IMR-90 (cell line): ENCODE results near the gene ALAS1. TPM values are rescaled to one million over a fixed set of nuclear protein-coding genes. Genes with fewer than 3 reads are reported as not detected.

ENCODE experiments used
- ATAC-seq: fragments of 200-7000 bp; cut with Tn5 transposase; 2 replicates; pipeline ENCODE4 v1.9.1; 2020; ENCODE audit warnings: low read depth, mild to moderate bottlenecking, moderate library complexity
- BruUV-seq: library from RNA; stranded (reverse); fragments of 400-500 nt; replicated peaks from 2 replicates; lab custom pipeline; 2021; lab: Mats Ljungman, UMichigan
- CTCF ChIA-PET: fragments of 300-600 bp; formaldehyde crosslinking; extraction: SDS; loops from one replicate; lab custom pipeline; 2021; ENCODE audit warnings: antibody characterized with exemption; lab: Yijun Ruan, JAX
- POLR2A ChIA-PET: fragments of 300-600 bp; sonication (Branson Sonifier 250); formaldehyde crosslinking; loops from one replicate; lab custom pipeline; 2022; ENCODE audit warnings: antibody characterized with exemption; ENCODE audit not compliant: unreplicated experiment; lab: Charles Lee
- DNase-seq: peaks from one replicate; pipeline ENCODE4 v3.0.0; 2013
- H2AFZ ChIP-seq: replicated peaks from 2 replicates; pipeline ENCODE3; 2013; ENCODE audit warnings: low read length, mild to moderate bottlenecking; ENCODE audit not compliant: poor library complexity
- H2AK5ac ChIP-seq: 2 replicates; pipeline ENCODE4 v1.6.1; 2013; ENCODE audit warnings: low read depth, low read length, inconsistent platforms
- H2AK9ac ChIP-seq: replicated peaks from 2 replicates; pipeline ENCODE3; 2013; ENCODE audit warnings: mild to moderate bottlenecking, low read depth, low read length, moderate library complexity; ENCODE audit not compliant: poor library complexity
- H2BK120ac ChIP-seq: 2 replicates; pipeline ENCODE4 v1.6.1; 2013; ENCODE audit warnings: low read depth, low read length, inconsistent platforms
- H2BK15ac ChIP-seq: 3 replicates; pipeline ENCODE4 v1.6.1; 2013; ENCODE audit warnings: low read depth, low read length, inconsistent platforms
- H2BK20ac ChIP-seq: 2 replicates; pipeline ENCODE4 v1.6.1; 2013; ENCODE audit warnings: low read depth, mild to moderate bottlenecking, inconsistent platforms, low read length, moderate library complexity
- H2BK5ac ChIP-seq: 2 replicates; pipeline ENCODE4 v1.6.1; 2013; ENCODE audit warnings: mild to moderate bottlenecking, low read depth, low read length, inconsistent platforms; ENCODE audit not compliant: poor library complexity, severe bottlenecking
- H3K14ac ChIP-seq: replicated peaks from 2 replicates; pipeline ENCODE4 v1.6.1; 2013; ENCODE audit warnings: low read depth, low read length, inconsistent platforms
- H3K18ac ChIP-seq: 2 replicates; pipeline ENCODE4 v1.6.1; 2013; ENCODE audit warnings: low read depth, low read length, control low read depth
- H3K23ac ChIP-seq: 2 replicates; pipeline ENCODE4 v1.6.1; 2013; ENCODE audit warnings: low read depth, low read length, inconsistent platforms
- H3K27ac ChIP-seq: 2 replicates; pipeline ENCODE4 v1.5.1; 2013; ENCODE audit warnings: mild to moderate bottlenecking, control low read depth, low read length; ENCODE audit not compliant: insufficient read depth
- H3K27me3 ChIP-seq: 2 replicates; pipeline ENCODE4 v1.6.1; 2013; ENCODE audit warnings: low read length; ENCODE audit not compliant: control insufficient read depth, insufficient read depth
- H3K36me3 ChIP-seq: 2 replicates; pipeline ENCODE4 v1.6.1; 2013; ENCODE audit warnings: low read length, mixed read lengths; ENCODE audit not compliant: control insufficient read depth, insufficient read depth
- H3K4ac ChIP-seq: 2 replicates; pipeline ENCODE4 v1.6.1; 2013; ENCODE audit warnings: low read depth, low read length, inconsistent platforms
- H3K4me1 ChIP-seq: 2 replicates; pipeline ENCODE4 v1.6.1; 2013; ENCODE audit warnings: low read length, mixed read lengths; ENCODE audit not compliant: control insufficient read depth, insufficient read depth
- H3K4me2 ChIP-seq: 2 replicates; pipeline ENCODE4 v1.6.1; 2013; ENCODE audit warnings: low read depth, mild to moderate bottlenecking, control low read depth, low read length, moderate library complexity
- H3K4me3 ChIP-seq: 2 replicates; pipeline ENCODE4 v1.5.1; 2013; ENCODE audit warnings: low read depth, mild to moderate bottlenecking, control low read depth, low read length, moderate library complexity; ENCODE audit not compliant: insufficient read depth
- H3K56ac ChIP-seq: 2 replicates; pipeline ENCODE4 v1.6.1; 2013; ENCODE audit warnings: low read length, inconsistent platforms; ENCODE audit not compliant: insufficient read depth; ENCODE audit errors: extremely low read depth
- H3K79me1 ChIP-seq, 2 experiments: 2 replicates each; pipeline ENCODE4 v1.6.1; 2013; ENCODE audit warnings: low read length in 2 of 2, inconsistent platforms in 1 of 2, low read depth in 1 of 2
- H3K9ac ChIP-seq: 2 replicates; pipeline ENCODE4 v1.6.1; 2013; ENCODE audit warnings: low read depth, low read length, control low read depth
- H3K9me1 ChIP-seq: 2 replicates; pipeline ENCODE4 v1.6.1; 2013; ENCODE audit warnings: low read length, inconsistent platforms; ENCODE audit not compliant: insufficient read depth
- H3K9me3 ChIP-seq: 2 replicates; pipeline ENCODE4 v1.6.1; 2013; ENCODE audit warnings: low read length; ENCODE audit not compliant: control insufficient read depth, insufficient read depth
- H4K20me1 ChIP-seq: 2 replicates; pipeline ENCODE4 v1.6.1; 2013; ENCODE audit warnings: low read length, inconsistent platforms; ENCODE audit not compliant: insufficient read depth
- H4K5ac ChIP-seq: 2 replicates; pipeline ENCODE4 v1.6.1; 2013; ENCODE audit warnings: mild to moderate bottlenecking, low read depth, low read length, control low read depth
- H4K8ac ChIP-seq, 2 experiments: 2 replicates each; pipeline ENCODE4 v1.6.1; 2013; ENCODE audit warnings: low read depth in 2 of 2, low read length in 2 of 2, control low read depth in 1 of 2, inconsistent platforms in 1 of 2
- H4K91ac ChIP-seq: 2 replicates; pipeline ENCODE4 v1.6.1; 2013; ENCODE audit warnings: low read depth, low read length, inconsistent platforms; ENCODE audit not compliant: insufficient read depth
- BHLHE40 ChIP-seq: fragments of 150-350 bp; IDR thresholded peaks from 2 replicates; pipeline ENCODE4 v1.6.1; 2016; ENCODE audit warnings: mild to moderate bottlenecking, low read depth, low read length
- CHD1 ChIP-seq: IDR thresholded peaks from 2 replicates; pipeline ENCODE4 v1.6.1; 2012; ENCODE audit warnings: low read depth, low read length, improper control_type of control experiment
- MAFK ChIP-seq: IDR thresholded peaks from 2 replicates; pipeline ENCODE4 v1.6.1; 2012; ENCODE audit warnings: low read depth, low read length, improper control_type of control experiment
- MAZ ChIP-seq: IDR thresholded peaks from 2 replicates; pipeline ENCODE4 v1.6.1; 2012; ENCODE audit warnings: low read depth, mild to moderate bottlenecking, low read length, improper control_type of control experiment, moderate library complexity, borderline replicate concordance
- POLR2A ChIP-seq: IDR thresholded peaks from 2 replicates; pipeline ENCODE4 v1.6.1; 2012; ENCODE audit warnings: mild to moderate bottlenecking, low read depth, low read length
- SMC3 ChIP-seq: fragments of 150-350 bp; IDR thresholded peaks from 2 replicates; pipeline ENCODE4 v1.6.1; 2016; ENCODE audit warnings: low read depth, mild to moderate bottlenecking, antibody characterized with exemption, low read length, moderate library complexity
- WGBS, 2 experiments: methylation state at CpG; one replicate each; pipeline versions ENCODE4 v1.1.5 to v1.1.7; 2013; ENCODE audit warnings: missing lambda C conversion rate in 2 of 2; ENCODE audit not compliant: insufficient read length in 1 of 2; ENCODE audit errors: extremely low coverage in 2 of 2; 5-methylcytosine and 5-hydroxymethylcytosine counted together
- dilution Hi-C: fragments of 300-500 bp; cut with HindIII; formaldehyde crosslinking; loops from one replicate; pipeline ENCODE4 v1.14.3; 2018; ENCODE audit warnings: low sequenced_read_pairs; ENCODE audit not compliant: unreplicated experiment
- in situ Hi-C: fragments of 300-500 bp; cut with MboI; formaldehyde crosslinking; loops from 3 replicates; pipeline ENCODE4 v1.14.3; 2019; ENCODE audit warnings: low sequenced_read_pairs, inconsistent platforms, mixed read lengths
- intact Hi-C: fragments of 100-400 bp; cut with micrococcal nuclease; formaldehyde crosslinking; loops from 2 replicates; pipeline ENCODE4 v1.10.0; 2022
- polyA plus RNA-seq, 3 experiments: library from polyadenylated mRNA; depleted of rRNA; stranded (reverse); fragments of >200 nt; gene quantifications; 2 replicates each; pipeline ENCODE4 v1.2.3, GENCODE V29; 2012; ENCODE audit warnings: low replicate concordance in 1 of 3
- total RNA-seq: library from RNA; depleted of rRNA; stranded (reverse); fragments of >200 nt; gene quantifications from 2 replicates; pipeline ENCODE4 v1.2.3, GENCODE V29; 2012
- TF ChIP-seq, protein P1 (sequence below): conservative IDR thresholded peaks from 2 replicates; pipeline ENCODE4 v1.5.1; 2012; ENCODE audit warnings: mild to moderate bottlenecking, low read depth, low read length, improper control_type of control experiment
- TF ChIP-seq, protein P2 (sequence below): fragments of 150-350 bp; IDR thresholded peaks from 2 replicates; pipeline ENCODE4 v1.6.1; 2017; ENCODE audit warnings: mild to moderate bottlenecking, antibody characterized with exemption, low read length, low read depth

ALAS1 gene
- total and polyA plus RNA-seq, 2 of the 4 experiments (the other 2 are of a cell fraction): 32.8 to 47.2 TPM

DNA sequence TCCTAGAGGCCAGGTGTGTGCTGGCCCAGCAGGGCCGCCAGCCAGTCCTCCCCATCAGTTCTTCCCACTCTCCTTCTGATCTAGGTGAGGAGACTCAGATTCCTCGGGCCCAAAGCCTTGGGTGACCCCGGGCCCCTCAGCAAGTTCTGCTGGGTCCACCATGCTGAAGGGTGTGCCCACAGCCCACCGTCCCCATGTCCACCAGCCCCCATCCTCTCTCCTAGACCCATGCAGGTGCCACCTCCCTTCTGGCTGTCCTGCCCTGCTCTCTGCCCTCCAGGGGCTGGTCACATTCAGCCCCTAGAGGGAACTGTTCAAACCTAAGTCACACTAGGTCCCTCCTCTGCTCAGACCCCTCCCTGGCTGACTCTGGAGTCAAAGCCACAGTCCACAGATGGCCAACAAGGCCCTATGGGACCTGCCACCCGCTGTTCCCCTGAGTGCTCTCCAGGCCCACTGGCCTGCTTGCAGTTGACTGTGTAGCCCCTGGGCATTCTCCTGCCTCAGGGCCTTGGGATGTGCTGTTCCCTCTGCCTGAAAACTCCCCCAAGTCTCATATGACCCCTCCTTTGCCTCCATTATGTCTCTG, 28.4 kb downstream of the ALAS1 start:
- CTCF ChIA-PET: interaction anchor here (1.3 kb wide), 1 partner anchor 11 kb away, joined by 4 read pairs; no protein-coding TSS in a partner anchor

More for the DNA sequence above, 28.4 kb downstream of the ALAS1 start:
- Histone ChIP-seq H3K4ac (no peak overlapping the region), H3K4me1 (no peaks in the 10 kb centered on the region), H4K20me1 (peaks cover 10% of the 10 kb centered on the region), H4K91ac (no peak overlapping the region), H3K14ac (no peak overlapping the region), H3K27ac (no peak overlapping the region), H3K4me3 (no peak overlapping the region), H3K4me2 (no peak overlapping the region), H3K23ac (no peak overlapping the region), H3K36me3 (peaks cover 33% of the 10 kb centered on the region), H3K9me3 (no peaks in the 10 kb centered on the region), H3K56ac (no peak overlapping the region), H3K79me1 (peaks cover 2 to 12% of the 10 kb centered on the region in 2 experiments; a peak in 3 of 4 replicates), H2BK15ac (no peak overlapping the region), H3K9me1 (no peaks in the 10 kb centered on the region), H3K9ac (no peak overlapping the region), H2AFZ (no peak overlapping the region), H2BK20ac (no peak overlapping the region), H2AK9ac (no peak overlapping the region), H4K5ac (no peak overlapping the region), H2BK5ac (no peak overlapping the region), H2AK5ac (no peak overlapping the region), H3K18ac (no peak overlapping the region), H4K8ac (no peak overlapping the region), H2BK120ac (no peak overlapping the region), H3K27me3 (no peaks in the 10 kb centered on the region)
- intact Hi-C loops (no loop called here), in situ Hi-C loops (no loop called here), dilution Hi-C loops (no loop called here)
- DNase-seq (no peak), ATAC-seq (no peak)
- 97% methylated on average over 4 of the region's 5 CpGs; no CpG with 5 or more reads in 1 of the 2 experiments for WGBS, 2 experiments
- TF ChIP-seq CHD1 (no peak), MAZ (no peak), POLR2A (no peak), MAFK (no peak), BHLHE40 (no peak), SMC3 (no peak)
- TF ChIP-seq, protein P1, sequence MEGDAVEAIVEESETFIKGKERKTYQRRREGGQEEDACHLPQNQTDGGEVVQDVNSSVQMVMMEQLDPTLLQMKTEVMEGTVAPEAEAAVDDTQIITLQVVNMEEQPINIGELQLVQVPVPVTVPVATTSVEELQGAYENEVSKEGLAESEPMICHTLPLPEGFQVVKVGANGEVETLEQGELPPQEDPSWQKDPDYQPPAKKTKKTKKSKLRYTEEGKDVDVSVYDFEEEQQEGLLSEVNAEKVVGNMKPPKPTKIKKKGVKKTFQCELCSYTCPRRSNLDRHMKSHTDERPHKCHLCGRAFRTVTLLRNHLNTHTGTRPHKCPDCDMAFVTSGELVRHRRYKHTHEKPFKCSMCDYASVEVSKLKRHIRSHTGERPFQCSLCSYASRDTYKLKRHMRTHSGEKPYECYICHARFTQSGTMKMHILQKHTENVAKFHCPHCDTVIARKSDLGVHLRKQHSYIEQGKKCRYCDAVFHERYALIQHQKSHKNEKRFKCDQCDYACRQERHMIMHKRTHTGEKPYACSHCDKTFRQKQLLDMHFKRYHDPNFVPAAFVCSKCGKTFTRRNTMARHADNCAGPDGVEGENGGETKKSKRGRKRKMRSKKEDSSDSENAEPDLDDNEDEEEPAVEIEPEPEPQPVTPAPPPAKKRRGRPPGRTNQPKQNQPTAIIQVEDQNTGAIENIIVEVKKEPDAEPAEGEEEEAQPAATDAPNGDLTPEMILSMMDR: no peak
- TF ChIP-seq, protein P2, sequence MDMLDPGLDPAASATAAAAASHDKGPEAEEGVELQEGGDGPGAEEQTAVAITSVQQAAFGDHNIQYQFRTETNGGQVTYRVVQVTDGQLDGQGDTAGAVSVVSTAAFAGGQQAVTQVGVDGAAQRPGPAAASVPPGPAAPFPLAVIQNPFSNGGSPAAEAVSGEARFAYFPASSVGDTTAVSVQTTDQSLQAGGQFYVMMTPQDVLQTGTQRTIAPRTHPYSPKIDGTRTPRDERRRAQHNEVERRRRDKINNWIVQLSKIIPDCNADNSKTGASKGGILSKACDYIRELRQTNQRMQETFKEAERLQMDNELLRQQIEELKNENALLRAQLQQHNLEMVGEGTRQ: no peak
- POLR2A ChIA-PET: no interaction called here
- BruUV-seq: no TSS peak
